BJ (cell line): ENCODE results near the gene ABCG1. TPM values are rescaled to one million over a fixed set of nuclear protein-coding genes. Genes with fewer than 3 reads are reported as not detected.

ENCODE experiments used
- CTCF ChIA-PET: fragments of 350-600 bp; formaldehyde crosslinking; extraction: SDS; loops from one replicate; lab custom pipeline; 2021; ENCODE audit warnings: antibody characterized with exemption, inconsistent platforms; lab: Yijun Ruan, JAX
- POLR2A ChIA-PET: fragments of 300-600 bp; sonication (Branson Sonifier 250); formaldehyde crosslinking; extraction: SDS; loops from one replicate; lab custom pipeline; 2021; ENCODE audit warnings: antibody characterized with exemption; lab: Charles Lee
- DNase-seq: peaks from one replicate; pipeline ENCODE4 v3.0.0-alpha.2; 2011; ENCODE audit warnings: low read depth
- H3K27me3 ChIP-seq: 2 replicates; pipeline ENCODE4 v1.6.0; 2011; ENCODE audit warnings: low read length; ENCODE audit not compliant: control insufficient read depth, insufficient read depth
- H3K36me3 ChIP-seq: 2 replicates; pipeline ENCODE4 v1.5.1; 2011; ENCODE audit warnings: low read length; ENCODE audit not compliant: control insufficient read depth, insufficient read depth
- H3K4me3 ChIP-seq: 2 replicates; pipeline ENCODE4 v1.5.1; 2011; ENCODE audit warnings: low read depth, mild to moderate bottlenecking, control low read depth, low read length
- polyA plus RNA-seq: library from polyadenylated mRNA; depleted of rRNA; stranded (reverse); fragments of >200 nt; gene quantifications from 2 replicates; pipeline ENCODE4 v1.2.3, GENCODE V29; 2011
- TF ChIP-seq, protein P1 (sequence below): IDR thresholded peaks from 2 replicates; pipeline ENCODE4 v1.5.1; 2011; ENCODE audit warnings: low read depth, mild to moderate bottlenecking, control low read depth, inconsistent platforms, low read length, moderate library complexity; ENCODE audit not compliant: insufficient read depth

ABCG1 gene
- polyA plus RNA-seq, 1 experiment = 0.29 TPM

DNA sequence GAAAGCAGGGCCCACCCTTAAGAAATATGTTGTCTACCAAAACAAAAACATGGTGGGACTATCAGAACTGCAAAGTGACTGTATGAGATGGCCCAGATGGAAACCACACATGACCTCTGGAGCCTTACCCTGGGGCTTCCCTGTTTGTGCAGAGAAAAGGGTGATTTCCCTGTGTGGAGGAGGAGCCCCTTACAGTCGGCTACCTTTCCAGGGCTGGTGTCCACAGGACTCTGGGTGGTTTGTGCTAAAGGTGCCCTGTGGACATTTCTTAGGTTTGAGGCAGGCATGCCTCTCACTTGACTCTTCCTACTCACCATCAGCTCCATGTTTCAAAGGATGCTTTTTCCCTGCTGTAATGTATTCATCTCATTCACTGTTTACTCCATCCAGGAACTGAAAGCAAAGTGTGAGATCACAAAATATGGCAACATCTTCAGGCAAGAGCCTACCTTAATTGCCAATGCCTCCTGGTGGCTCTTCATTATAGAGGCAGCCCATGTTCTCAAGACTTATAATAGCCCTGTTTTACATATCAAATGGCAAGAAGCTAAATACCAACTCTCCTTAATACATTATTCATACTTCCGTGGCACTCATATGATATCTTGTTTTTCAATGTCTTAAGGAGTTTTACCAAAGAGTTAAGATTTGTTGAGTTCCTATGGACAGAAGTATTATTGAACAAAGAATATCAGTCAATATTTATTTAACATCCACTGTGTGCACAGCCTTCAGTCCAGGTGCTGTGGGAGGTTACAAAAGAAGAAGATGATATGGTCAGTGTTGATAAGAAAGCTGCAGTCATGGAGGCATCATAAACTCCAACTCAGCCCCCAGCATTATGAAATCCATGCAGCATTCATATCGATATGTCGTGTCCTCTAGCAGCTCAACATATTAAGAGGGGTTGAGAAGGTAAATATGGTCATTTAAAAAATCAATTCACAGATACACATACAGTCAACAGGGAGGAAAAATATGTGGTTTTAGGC is 111.7 kb downstream of the ABCG1 start:
- Histone ChIP-seq H3K36me3 (no peaks in the 10 kb centered on the region), H3K27me3 (no peaks in the 10 kb centered on the region), H3K4me3 (no peak overlapping the region)
- ChIA-PET POLR2A (no interaction called here), CTCF (interaction anchor here (0.6 to 1.2 kb wide), 3 partner anchors 8 to 20 kb away, joined by 3 read pairs; no protein-coding TSS in a partner anchor)
- TF ChIP-seq, protein P1, sequence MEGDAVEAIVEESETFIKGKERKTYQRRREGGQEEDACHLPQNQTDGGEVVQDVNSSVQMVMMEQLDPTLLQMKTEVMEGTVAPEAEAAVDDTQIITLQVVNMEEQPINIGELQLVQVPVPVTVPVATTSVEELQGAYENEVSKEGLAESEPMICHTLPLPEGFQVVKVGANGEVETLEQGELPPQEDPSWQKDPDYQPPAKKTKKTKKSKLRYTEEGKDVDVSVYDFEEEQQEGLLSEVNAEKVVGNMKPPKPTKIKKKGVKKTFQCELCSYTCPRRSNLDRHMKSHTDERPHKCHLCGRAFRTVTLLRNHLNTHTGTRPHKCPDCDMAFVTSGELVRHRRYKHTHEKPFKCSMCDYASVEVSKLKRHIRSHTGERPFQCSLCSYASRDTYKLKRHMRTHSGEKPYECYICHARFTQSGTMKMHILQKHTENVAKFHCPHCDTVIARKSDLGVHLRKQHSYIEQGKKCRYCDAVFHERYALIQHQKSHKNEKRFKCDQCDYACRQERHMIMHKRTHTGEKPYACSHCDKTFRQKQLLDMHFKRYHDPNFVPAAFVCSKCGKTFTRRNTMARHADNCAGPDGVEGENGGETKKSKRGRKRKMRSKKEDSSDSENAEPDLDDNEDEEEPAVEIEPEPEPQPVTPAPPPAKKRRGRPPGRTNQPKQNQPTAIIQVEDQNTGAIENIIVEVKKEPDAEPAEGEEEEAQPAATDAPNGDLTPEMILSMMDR = no peak
- no peak for DNase-seq

DNA sequence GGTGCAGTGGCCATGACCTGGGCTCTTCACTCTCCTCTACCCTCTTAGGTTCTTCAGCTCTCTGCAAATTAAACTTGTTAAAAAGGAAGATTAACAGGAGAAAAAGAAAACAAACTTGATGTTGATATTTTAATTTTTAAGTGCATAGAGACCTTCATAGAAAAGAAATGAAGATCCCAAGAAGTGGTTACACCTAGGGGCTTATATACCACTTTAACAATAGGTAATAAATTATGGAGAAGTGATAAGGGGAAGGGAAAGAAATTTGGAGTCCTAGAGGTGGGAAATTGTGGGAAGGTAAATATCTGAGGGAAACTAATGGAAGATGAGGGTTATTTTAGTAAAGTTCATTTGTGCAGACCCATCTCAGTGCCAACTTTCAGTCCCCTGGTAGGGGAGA is 112.7 kb downstream of the ABCG1 start:
- H3K27me3 ChIP-seq = no peaks in the 10 kb centered on the region; the same call in 1 of the 2 replicates
- H3K36me3 ChIP-seq = no peaks in the 10 kb centered on the region
- no peak for DNase-seq
- no peak overlapping the region for H3K4me3 ChIP-seq
- ChIA-PET CTCF (interaction anchor here (0.6 to 1.2 kb wide), 3 partner anchors 9 to 21 kb away, joined by 3 read pairs; no protein-coding TSS in a partner anchor), POLR2A (no interaction called here)
- TF ChIP-seq, protein P1 = no peak

DNA sequence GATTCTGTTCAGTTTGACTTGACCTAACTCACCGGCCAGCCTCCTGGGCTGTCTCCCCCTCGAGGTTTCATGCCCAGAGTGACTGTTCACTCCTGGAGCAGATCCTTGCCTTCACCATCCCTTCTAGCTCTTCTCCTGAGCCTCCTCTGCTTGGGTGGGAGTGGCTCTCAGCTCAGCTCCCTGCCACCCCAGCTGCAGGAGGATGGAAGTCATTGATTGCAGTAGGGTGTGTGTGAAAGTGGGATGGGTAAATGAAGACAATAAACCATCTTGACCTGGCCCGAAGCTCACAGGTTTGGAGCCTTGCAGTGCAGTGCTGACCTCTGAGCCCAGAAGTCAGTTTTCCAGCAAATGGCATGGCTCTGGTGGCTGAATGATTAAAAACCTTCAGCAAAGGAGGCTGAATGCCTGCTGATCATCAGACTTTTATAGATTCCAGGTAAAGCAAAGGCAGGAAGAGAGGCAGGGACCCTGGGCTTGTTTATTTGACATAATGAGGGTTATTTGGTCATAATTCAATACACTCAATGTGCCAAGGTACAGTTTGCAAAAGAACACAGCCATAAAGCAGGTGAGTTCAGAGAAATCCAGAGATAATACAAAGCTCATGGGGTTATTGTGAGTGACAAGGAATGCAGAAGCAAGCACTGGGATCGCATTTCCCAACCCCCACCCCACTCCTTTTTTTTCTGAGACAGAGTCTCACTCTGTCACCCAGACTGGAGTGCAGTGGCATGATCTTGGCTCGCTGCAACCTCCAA is 113.8 kb downstream of the ABCG1 start:
- peaks cover under 1% of the 10 kb centered on the region for H3K27me3 ChIP-seq
- H3K4me3 ChIP-seq = no peak overlapping the region
- TF ChIP-seq, protein P1 = no peak
- no peak for DNase-seq
- H3K36me3 ChIP-seq = no peaks in the 10 kb centered on the region
- ChIA-PET CTCF (no interaction called here), POLR2A (no interaction called here)

DNA sequence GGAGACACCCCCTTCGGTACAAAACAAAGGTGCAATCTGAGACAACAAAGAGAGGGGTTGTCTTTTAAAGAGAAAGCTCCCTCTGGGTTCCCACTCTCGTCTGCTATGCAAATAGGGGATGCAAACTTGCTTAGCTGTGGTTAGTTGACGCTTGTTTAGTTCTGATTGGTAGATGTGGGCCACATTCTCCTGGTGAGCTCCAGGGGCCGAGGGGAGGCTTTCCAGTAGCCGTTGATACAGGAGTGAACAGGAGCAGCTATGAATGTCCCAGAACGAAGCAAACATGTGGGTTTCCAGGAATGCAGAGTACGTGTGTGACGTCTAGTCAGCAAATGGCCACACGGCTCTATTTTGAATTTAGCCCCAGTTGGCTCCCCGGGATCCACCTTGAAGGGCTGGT is 117.1 kb downstream of the ABCG1 start:
- ChIA-PET POLR2A (no interaction called here), CTCF (no interaction called here)
- TF ChIP-seq, protein P1 = no peak
- Histone ChIP-seq H3K27me3 (peaks cover 2% of the 10 kb centered on the region), H3K36me3 (no peaks in the 10 kb centered on the region), H3K4me3 (no peak overlapping the region)
- no peak for DNase-seq

DNA sequence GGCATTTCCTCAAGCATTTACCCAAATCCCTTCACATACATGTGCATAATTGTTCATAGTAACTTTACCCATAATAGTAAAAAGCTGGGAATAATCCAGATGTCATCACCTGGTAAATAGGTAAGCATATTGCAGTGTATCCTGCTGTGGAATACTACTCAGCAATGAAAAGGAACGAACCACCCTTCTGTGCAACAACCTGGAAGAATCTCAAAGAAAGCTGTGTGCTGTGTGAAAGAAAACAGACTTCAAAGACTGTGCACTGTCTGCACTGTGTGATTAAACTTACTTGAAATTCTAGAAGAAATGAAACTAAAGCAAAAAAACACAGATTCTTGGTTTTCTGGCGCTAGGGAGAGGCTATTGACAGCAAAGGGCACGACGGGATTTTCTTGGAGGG is 118.3 kb downstream of the ABCG1 start:
- ChIA-PET POLR2A (interaction anchor here (0.7 kb wide), 1 partner anchor 574 kb away, joined by 4 read pairs; no protein-coding TSS in a partner anchor), CTCF (no interaction called here)
- no peaks in the 10 kb centered on the region for H3K36me3 ChIP-seq
- H3K27me3 ChIP-seq = peaks cover 2% of the 10 kb centered on the region
- TF ChIP-seq, protein P1 = no peak
- no peak for DNase-seq
- no peak overlapping the region for H3K4me3 ChIP-seq
